Stimulated activated CD8-positive, alpha-beta memory T cell treated with anti-CD3 and anti-CD28 coated beads, Interleukin-12 subunit alpha, Interleukin-12 subunit beta, amount 100 ng/mL, for 1 hour (primary cell): ENCODE measurements around the gene RBMS3.
"Not testable (repeated sequence)": the region's sequence is repeated elsewhere in the genome, so short reads cannot be mapped to it uniquely, and the experiment has no call there.

Experiments
- DNase-seq: peaks from one replicate; pipeline ENCODE4 v3.0.0-alpha.2; 2020; ENCODE audit warnings: low read depth

Gene RBMS3

DNA sequence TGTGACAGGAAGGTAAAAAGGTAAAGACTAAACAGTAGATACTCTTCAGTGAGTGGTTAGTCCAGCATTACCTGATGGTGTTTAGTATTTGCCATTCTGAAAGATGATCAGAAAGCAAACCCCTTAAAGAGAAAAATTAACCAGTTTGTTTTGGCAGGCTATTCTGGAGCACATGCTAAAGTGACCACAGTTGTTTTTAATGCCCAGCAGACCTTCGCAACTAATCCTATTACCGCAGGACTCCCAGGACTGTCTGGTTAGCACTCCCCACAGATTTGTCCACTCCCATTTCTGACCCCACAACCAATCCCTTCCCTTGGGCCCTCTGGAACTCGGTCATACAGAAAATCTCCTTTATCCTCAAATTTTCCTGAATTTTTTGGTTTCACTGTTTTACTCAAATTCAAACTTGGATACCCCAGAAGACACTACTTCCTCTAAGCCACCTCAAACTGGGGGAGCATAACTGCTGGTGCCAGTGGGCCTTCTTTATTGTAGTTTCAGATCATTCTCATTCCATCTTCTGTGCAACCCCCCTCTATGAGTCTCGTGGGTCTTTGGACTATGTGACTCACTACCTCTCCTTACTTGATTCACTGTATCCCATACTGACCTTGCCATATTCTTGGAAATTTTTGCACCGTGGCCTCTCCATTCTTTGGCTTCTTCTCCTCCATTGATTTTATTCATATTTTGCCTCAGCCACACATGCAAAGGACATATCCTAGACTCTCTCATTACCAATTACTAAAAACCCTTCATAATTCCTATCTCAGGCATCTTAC, 104.4 kb downstream of the RBMS3 start:
- no peak for DNase-seq

GRCh38 chr3:29389362-29389761, 108.5 kb downstream of the RBMS3 start:
- DNase-seq = no peak

DNA sequence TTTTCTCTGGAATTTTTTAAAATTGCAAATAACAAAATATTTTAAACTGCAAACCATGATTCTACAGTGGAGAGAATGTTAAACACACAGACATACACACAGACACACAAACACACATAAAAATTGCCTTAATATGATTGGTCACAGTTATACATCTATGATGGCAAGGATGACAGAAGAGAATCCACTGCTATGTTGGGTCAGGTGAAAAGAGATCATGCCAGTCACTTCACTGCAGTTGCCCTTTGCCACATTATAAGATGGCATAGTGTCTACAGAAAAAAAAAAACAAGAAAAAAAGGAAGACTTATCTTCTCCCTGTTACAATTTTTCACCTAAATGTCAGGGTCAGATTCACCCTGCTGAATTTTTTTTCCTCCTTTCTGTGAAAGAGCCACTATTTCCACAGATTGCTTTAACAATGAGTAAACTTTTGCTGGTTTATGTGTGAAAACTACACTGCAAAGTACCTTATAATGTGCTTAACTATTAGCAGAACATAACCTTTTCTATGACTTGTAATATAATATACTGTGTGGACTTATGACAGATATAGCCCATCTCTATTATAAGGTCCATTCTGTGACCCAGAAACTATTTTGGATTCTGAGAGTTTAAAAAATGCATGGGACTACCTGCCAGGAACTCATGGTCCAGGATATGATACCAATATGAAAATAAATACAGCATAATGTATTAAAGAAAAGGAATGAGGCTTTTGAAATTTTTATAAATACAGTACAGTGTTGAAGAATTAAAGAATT, 111.9 kb downstream of the RBMS3 start:
- no peak for DNase-seq

DNA sequence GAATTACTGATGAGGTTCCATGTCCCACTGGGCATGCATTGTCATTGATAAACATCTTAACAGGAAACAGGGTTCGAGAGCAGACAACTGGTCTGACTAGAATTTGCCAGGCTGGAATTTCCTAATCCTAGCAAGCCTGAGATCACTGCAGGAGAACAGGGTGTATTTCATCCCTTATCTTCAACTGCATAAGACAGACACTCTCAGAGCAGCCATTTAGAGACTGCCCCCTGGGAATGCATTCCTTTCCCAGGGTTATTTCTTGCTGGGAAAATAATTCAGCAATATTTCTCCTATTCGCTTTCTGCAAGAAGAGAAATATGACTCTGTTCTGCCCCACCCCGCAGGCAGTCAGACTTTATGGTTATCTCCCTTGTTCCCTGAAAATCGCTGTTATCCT, 113.1 kb downstream of the RBMS3 start:
- DNase-seq = not testable (repeated sequence)

GRCh38 chr3:29397406-29397805, 116.5 kb downstream of the RBMS3 start:
- DNase-seq = no peak

DNA sequence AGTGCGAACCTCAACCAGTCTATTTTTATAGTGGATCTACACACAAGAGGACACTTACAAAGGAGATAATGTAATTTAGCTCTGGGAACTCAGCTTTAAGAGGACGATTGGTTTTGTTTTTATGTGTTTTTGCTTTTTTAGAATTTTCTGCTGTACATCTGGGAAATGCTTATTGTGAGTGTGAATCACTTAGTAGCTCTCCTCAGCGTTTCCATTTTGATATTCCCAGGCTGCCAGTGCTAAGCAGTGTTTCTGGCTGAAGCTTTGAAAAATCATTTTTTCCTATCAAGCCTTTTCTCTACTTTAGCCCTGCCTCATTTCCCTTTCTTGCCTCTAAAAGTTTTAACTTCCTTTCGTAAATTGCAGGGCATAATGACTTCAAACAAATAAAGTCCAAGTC, 117.9 kb downstream of the RBMS3 start:
- DNase-seq = no peak

DNA sequence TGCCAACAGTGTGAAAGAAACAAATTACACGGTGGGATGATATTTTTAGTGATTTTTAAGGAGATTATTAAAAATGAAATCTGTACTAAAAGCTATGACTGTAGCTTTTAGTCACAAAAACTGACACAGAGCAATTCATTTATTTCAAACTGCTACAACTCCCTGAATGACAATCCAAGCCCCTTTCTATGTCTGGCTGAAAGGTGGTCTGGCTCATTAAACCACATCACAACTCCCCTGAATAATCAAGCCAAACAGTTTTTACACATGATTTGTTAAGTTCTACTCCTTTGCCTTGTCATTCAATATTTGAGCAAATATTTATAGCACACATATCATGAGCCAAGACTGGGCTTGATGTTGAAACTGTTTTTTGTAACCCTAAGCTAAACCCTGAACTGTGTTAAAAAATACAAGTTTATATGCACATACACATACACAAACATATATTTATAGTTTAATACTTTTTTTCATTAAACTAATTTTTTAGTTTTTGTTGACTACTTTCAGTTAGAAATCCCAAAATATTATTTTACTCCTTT, 125.5 kb downstream of the RBMS3 start:
- no peak for DNase-seq

GRCh38 chr3:29408676-29409075, 127.8 kb downstream of the RBMS3 start:
- no peak for DNase-seq

- DNase-seq = no peak
Observed at GRCh38 chr3:29409409-29409808, 128.5 kb downstream of the RBMS3 start.

GRCh38 chr3:29410220-29410619, 129.3 kb downstream of the RBMS3 start:
- no peak for DNase-seq

- no peak for DNase-seq
Observed at GRCh38 chr3:29410660-29411405, 130.0 kb downstream of the RBMS3 start.

DNA sequence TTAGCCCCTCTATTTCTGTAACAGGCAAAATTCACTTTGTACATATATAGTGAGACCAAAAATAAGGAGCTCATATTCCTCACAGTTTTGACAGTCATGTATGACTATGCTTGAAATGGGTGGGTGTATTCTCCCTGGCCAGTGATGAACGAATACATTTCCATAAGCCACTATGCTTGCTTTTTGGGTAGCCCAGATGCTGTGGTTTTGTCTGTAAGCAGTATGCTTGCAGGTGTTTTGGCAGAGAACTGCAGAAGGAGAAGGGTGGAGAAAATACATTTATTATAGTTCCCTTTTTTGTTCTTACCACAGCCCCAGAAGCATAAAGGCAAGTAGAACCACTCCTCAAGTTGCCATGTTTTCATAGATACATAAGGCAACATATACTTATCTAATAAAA, 131.2 kb downstream of the RBMS3 start:
- no peak for DNase-seq

- no peak for DNase-seq
Observed at GRCh38 chr3:29414468-29415224, 133.8 kb downstream of the RBMS3 start.

DNA sequence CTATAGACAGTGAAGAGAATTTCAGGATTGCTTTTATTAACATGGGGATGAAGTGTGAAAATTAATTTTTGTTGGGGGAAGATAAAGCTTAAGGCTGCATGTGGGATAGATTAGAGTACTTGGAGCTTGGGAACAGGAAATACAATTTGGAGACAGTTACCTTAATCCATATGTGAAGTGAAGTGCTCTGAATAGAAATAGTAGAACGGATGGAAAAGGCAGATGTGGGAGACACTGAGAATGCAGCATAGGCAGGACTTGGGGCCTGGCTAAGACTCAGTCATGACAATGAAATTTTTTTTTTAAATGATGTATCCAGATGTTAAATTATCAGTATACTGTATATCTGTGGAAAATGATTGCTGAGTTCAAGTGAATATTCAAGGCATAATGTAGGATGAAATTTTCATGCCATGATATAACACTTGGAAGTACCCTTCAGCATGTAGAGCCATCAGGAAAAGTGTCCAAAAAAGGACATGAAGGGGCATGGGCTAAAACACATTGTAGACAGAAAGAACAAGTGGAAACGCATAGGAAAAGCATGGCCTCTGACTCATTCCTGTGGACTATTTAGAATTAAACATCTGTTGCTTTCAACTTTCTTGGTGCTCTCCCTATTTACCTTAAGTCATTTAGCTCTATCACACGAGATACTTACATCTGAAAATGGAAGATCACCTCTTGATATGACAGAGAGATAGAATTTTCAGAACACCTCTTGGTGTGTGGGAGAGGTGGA, 134.8 kb downstream of the RBMS3 start:
- DNase-seq = no peak

DNA sequence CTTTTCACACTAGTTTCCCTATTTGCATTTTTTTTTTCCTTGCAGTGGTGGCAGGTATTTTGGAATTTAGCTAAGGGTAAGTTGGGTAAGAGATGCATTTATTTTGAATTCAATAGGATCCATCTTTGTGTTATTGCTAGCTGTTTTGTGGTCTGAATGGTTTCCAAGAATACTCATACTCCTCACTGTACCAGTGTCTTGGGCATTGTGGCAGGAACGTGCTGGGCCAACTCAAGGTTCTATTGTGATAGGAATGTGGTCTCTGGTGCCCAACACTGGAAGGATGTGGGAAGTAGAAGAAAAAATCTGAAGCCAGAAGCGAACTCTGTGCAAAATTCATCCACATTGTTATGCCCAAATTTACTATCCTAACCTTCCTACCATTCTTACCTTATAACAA, 135.6 kb downstream of the RBMS3 start:
- no peak for DNase-seq

DNA sequence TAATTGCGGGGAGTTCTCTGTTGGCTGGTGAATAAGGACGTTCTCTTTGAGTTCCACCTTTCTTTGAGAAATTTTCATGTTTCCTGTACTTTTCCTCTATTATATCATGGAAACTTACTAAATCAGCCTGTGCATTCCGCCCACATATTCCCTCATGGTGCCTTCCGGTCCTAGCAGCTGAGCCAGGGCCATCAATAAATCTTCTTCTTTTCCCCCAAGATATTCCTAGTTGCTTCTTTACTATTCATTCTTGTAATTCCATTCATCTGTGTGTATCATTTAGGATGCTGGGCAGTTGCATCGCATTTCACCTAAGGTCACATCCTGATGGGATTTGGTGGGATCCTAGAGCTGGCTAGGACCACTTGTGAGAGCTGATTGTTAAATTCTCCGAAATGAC, 139.2 kb downstream of the RBMS3 start:
- no peak for DNase-seq

DNA sequence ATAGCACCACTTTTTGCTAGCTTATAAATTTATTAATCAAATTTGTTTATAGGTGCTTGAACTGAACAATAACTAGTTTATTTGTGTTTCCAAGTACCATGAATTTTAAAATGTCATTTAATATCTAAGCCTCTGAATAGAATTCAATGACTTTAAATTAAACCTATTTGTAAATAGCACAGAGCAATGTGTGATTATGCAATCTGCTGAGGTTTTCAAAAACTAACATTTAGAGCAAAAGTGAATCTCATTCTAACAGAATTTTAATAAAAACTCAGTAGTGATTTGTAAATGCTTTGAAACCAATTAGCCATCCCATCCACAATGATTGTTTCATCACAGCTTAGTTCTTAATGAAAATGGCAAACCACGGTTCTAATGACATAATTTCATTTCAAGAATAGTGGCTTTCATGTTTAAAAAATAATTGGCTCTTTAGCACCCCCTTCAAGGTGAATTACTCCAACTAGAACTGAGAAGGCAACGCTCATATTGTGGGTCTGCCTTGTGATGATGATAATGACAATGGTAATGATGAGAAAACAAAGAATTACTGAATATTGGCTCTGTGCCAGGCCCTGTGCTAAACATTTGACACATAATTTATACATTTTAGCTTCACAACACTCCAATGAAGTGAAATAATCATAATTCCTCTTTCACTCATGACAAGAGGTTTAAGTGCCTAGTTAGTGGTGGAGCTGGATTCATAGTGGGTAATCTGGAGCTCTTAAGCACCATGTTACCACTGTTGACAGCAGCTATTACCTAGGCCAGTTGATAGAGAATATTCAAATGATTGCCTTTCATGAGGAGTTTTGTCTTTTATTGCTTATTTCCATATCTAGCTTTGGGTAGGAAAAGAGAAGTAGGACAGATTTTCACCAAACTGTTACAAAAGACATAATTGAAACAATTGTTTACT, 145.7 kb downstream of the RBMS3 start:
- DNase-seq = no peak

DNA sequence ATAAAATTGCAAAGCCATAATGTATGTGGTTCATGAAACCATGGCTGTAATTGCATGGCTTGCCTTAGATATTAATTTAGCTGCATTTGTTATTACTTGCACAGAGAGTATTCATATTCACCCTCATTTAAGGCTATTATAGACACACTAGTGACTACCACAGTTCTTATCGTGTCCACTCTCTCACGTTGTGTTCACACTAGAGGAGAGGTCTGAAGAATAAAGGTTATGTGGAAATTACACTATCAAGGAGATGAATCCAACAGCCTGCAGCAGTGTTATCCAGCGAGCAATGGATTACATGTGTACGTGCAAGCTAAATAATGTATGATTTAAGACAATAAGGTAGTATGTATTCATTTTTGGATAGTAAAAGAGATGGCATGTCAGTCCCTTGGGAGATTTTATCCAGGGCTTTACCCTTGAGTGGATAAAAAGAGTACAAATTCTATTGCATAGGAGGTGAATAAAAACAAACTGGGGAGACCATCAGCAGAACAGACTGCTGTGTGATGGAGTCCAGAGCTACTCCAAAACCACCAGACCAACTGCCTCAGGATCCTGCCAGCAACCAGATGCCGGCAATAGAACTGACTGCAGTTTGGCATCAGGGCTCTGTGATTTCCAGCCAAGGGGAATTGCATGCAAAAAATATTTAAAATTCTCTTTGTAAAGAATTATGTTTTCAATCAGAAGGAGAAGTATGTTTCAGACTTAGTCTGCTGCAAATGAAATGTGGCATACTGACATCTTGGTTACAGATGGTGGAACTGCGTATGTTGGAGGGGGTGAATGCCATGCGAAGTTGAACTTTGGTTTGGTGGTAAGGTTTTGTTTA, 146.6 kb downstream of the RBMS3 start:
- no peak for DNase-seq

- no peak for DNase-seq
Observed at GRCh38 chr3:29429055-29429679, 148.3 kb downstream of the RBMS3 start.
